ENCODE data around the gene PP2D1.

PP2D1 gene

GRCh38 chr3:20055020-20055775, 43.1 kb upstream of the PP2D1 start:
- H3K4me3 ChIP-seq (ENCODE audit: low read depth, low read length), result no peak overlapping the region
- TF ChIP-seq CTCF (IDR thresholded peaks at IDR 0.05; ENCODE audit: low read depth, low read length), result no peak

- H3K4me3 ChIP-seq (ENCODE audit: low read depth, low read length), result no peak overlapping the region
- no peak for TF ChIP-seq CTCF (IDR thresholded peaks at IDR 0.05; ENCODE audit: low read depth, low read length)
Observed at GRCh38 chr3:20054549-20054987, 42.5 kb upstream of the PP2D1 start.

GRCh38 chr3:20052851-20053250, 40.8 kb upstream of the PP2D1 start:
- no peak for TF ChIP-seq CTCF (IDR thresholded peaks at IDR 0.05; ENCODE audit: low read depth, low read length)
- H3K4me3 ChIP-seq (ENCODE audit: low read depth, low read length), result no peak overlapping the region

- no peak for TF ChIP-seq CTCF (IDR thresholded peaks at IDR 0.05; ENCODE audit: low read depth, low read length)
- H3K4me3 ChIP-seq (ENCODE audit: low read depth, low read length), result no peak overlapping the region
Observed at GRCh38 chr3:20051123-20051806, 39.2 kb upstream of the PP2D1 start.

GRCh38 chr3:20047976-20048883, 36.2 kb upstream of the PP2D1 start:
- H3K4me3 ChIP-seq (ENCODE audit: low read depth, low read length), result no peak overlapping the region
- TF ChIP-seq CTCF (IDR thresholded peaks at IDR 0.05; ENCODE audit: low read depth, low read length), result no peak

- H3K4me3 ChIP-seq (ENCODE audit: low read depth, low read length), result no peak overlapping the region
- TF ChIP-seq CTCF (IDR thresholded peaks at IDR 0.05; ENCODE audit: low read depth, low read length), result no peak
Observed at GRCh38 chr3:20047341-20047779, 35.3 kb upstream of the PP2D1 start.
